Measurements from ENCODE around the gene ADAMTS13. TPM values are rescaled to one million over a fixed set of nuclear protein-coding genes. Genes with fewer than 3 reads are reported as not detected.
A peak's percentile ranks its signal among the peaks of the same experiment; 100 is the strongest.
"Not testable (repeated sequence)": the region's sequence is repeated elsewhere in the genome, so short reads cannot be mapped to it uniquely, and the experiment has no call there.

Gene ADAMTS13
- 1 to 10 TPM; 3.2 to 3.5 TPM for total RNA-seq

DNA sequence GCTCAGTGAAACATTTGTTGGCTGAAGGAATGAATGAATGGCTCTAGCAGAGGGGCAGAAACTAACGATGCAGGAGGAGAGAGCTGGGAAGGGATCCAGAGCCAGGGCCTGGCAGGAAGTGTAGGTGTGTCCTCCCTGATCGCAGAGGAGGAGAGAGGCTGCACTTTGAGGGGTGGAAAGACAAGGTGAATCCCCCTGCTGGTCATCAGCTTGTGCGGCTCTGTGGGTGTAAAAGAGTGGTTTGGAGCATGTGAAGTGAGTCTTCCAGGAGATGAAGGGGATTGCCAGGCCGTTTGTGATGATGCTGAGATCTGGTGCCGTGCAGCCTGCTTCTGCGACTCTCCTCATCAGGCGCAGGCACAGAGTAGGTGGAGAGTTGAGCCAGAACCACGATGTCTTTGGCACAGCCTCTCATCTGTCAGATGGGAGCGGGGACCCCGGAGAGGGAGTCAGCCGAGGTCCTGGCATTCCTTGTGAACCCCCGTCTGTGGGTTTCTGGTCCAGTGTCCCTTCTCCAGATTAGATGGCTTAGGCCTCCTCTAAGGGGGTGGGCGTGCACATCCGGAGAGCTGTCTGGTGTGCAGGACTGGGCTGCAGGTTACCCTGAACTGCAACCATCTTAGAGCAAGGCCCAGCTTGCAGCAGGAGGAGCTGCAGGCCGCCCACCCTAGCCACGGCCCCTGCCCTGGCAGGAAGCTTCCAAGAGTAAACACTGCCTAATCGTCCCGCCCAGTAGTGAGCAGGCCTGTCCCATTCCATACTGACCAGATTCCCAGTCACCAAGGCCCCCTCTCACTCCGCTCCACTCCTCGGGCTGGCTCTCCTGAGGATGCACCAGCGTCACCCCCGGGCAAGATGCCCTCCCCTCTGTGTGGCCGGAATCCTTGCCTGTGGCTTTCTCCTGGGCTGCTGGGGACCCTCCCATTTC is at the start of gene ADAMTS13:
Gene ADAMTS13 (plus strand): TSS at position 753 of the 928 bp plus-strand sequence. CDS start 77 bp downstream, at position 830.
- POLR2A ChIA-PET = no interaction called here
- ATAC-seq (ENCODE audit: low read depth) (no peak), DNase-seq (no peak)
- no peaks in the 10 kb centered on the region for H3K9me3 Mint-ChIP-seq
- H3K27me3 Mint-ChIP-seq = peaks cover 5% of the 10 kb centered on the region
- H3K4me3 Mint-ChIP-seq = peak within 1 kb of the TSS; percentile 8
- peaks cover 23% of the 10 kb centered on the region for H3K4me1 Mint-ChIP-seq
- H3K27ac Mint-ChIP-seq = peak within 1 kb of the TSS; percentile 17
- no peaks in the 10 kb centered on the region for H3K36me3 Mint-ChIP-seq

- Mint-ChIP-seq H3K36me3 (peaks cover 24% of the 10 kb centered on the region), H3K4me1 (peaks cover 54% of the 10 kb centered on the region), H3K9me3 (no peaks in the 10 kb centered on the region), H3K27ac (peak overlapping the region; percentile 99), H3K4me3 (peak overlapping the region; percentile 95), H3K27me3 (peaks cover 3% of the 10 kb centered on the region)
- DNase-seq (no peak), ATAC-seq (ENCODE audit: low read depth) (peak; percentile 16)
- POLR2A ChIA-PET = interaction anchor here (0.7 to 7.1 kb wide), 11 partner anchors 10 to 111 kb away, joined by 3 to 162 read pairs (median 7); partner anchors contain the start of genes MED22, REXO4, RPL7A and SURF1
These were observed 47.5 kb upstream of the ADAMTS13 start for GRCh38 chr9:133374612-133375115.

GRCh38 chr9:133375116-133375723 is 46.9 kb upstream of the ADAMTS13 start:
- Mint-ChIP-seq H3K9me3 (no peaks in the 10 kb centered on the region), H3K27me3 (peaks cover 3% of the 10 kb centered on the region), H3K27ac (peak overlapping the region; percentile 99), H3K4me3 (peak overlapping the region; percentile 95), H3K4me1 (peaks cover 49% of the 10 kb centered on the region), H3K36me3 (peaks cover 20% of the 10 kb centered on the region)
- DNase-seq (no peak), ATAC-seq (ENCODE audit: low read depth) (peak; percentile 3)
- POLR2A ChIA-PET = interaction anchor here (0.9 to 7.1 kb wide), 9 partner anchors 11 to 42 kb away, joined by 3 to 162 read pairs (median 7); partner anchors contain the start of genes MED22, REXO4, RPL7A and SURF1

DNA sequence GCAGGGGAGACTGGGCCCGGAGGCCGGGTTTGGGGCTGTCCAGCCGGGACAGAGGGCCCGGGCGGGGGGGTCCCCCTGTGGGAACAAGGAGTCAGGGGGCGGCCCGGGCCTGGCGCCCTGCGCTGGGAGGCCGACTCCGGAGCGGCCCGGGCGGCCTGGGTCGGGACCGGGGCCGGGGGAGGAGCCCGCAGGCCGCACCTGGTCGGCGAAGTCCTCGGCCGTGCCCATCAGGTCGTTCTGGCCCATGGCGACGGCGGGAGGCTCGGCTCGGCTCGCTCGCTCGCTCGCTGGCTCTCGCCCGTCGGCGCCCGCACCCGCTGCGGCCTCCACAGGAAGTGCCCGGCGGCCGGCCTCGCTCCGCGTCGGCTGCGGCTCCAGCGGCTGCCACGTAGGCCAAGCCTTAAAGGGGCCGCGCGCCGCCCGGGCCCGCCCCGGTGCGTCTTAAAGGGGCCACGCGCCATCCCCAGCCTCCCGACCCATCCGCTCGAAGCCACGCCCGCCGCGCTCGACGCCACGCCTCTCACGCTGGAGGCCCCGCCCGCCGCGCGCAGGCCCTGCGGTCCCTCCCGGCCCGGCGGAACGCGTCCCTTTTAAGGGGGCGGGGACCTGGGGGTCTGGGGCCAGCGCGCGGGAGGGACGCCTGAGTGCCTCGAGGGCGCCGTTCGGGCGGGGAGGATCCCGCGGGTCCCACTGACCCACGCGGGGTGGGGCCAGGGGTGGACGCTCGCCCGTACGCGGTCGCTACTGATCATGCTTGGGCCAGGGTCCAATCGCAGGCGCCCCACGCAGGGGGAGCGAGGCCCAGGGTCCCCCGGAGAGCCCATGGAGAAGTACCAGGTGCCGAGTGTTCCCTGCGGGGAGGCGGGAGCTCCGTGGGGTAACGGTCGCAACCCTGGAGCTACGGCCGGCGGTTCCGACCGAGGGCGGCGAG is 46.2 kb upstream of the ADAMTS13 start, which contains the start of the genes STKLD1 and SURF4:
Gene STKLD1 (plus strand): TSS at position 643 of the 931 bp plus-strand sequence. CDS start 108 bp downstream, at position 751.
Gene SURF4 (minus strand): TSS at position 337 of the 931 bp plus-strand sequence. CDS start 91 bp downstream, at position 246.
- no peaks in the 10 kb centered on the region for H3K9me3 Mint-ChIP-seq
- peak within 1 kb of the TSS; percentile 99 for H3K27ac Mint-ChIP-seq
- peaks cover 3% of the 10 kb centered on the region for H3K27me3 Mint-ChIP-seq
- ATAC-seq (ENCODE audit: low read depth) = peak; percentile 78
- H3K4me1 Mint-ChIP-seq = peaks cover 41% of the 10 kb centered on the region
- DNase-seq = peak; percentile 99
- POLR2A ChIA-PET = interaction anchor here (1.2 to 7.1 kb wide), 9 partner anchors 12 to 41 kb away, joined by 3 to 162 read pairs (median 8); partner anchors contain the start of genes MED22, RPL7A, SURF1 and SURF2
- peaks cover 17% of the 10 kb centered on the region for H3K36me3 Mint-ChIP-seq
- peak within 1 kb of the TSS; percentile 95 for H3K4me3 Mint-ChIP-seq

DNA sequence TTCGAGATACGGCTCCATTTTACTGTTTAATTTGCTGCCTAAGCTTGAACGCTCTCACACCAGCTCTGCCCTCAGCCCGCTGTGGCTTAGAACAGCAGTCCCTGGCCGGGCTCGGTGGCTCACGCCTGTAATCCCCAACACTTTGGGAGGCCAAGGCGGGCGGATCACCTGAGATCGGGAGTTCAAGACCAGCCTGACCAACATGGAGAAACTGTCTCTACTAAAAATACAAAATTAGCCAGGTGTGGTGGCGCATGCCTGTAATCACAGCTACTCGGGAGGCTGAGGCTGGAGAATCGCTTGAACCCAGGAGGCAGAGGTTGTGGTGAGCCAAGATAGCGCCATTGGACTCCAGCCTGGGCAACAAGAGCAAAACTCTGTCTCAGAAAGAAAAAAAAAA is 44.9 kb upstream of the ADAMTS13 start:
- ATAC-seq (ENCODE audit: low read depth); H3K27ac Mint-ChIP-seq; DNase-seq; H3K27me3 Mint-ChIP-seq; H3K9me3 Mint-ChIP-seq: not testable (repeated sequence)
- Mint-ChIP-seq H3K4me1 (peaks cover 31% of the 10 kb centered on the region), H3K36me3 (peaks cover 14% of the 10 kb centered on the region), H3K4me3 (peak overlapping the region; percentile 61)
- POLR2A ChIA-PET = interaction anchor here (1.2 to 1.4 kb wide), 4 partner anchors 21 to 42 kb away, joined by 3 to 10 read pairs (median 6); partner anchors contain the start of genes MED22, RPL7A, SURF1 and SURF2

DNA sequence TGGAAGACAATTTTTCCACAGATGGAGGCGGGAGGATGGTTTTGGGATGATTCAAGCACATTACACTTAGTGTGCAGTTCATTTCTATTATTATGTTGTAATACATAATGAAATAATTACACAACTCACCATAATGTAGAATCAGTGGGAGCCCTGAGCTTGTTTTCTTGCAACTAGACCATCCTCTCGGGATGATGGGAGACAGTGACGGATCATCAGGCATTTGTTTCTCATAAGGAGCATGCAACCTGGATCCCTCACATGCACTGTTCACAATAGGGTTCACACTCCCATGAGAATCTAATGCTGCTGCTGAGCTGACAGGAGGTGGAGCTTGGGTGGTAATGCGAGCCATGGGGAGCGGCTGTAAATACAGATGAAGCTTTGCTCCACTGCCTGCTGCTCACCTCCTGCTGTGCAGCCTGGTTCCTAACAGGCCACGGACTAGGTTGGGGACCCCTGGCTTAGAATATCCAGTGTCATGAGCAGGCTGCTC is 44.4 kb upstream of the ADAMTS13 start:
- no peak overlapping the region for H3K4me3 Mint-ChIP-seq
- H3K4me1 Mint-ChIP-seq = peaks cover 26% of the 10 kb centered on the region
- H3K27ac Mint-ChIP-seq = no peak overlapping the region
- H3K36me3 Mint-ChIP-seq = peaks cover 10% of the 10 kb centered on the region
- no peak for ATAC-seq (ENCODE audit: low read depth)
- no peak for DNase-seq
- no peaks in the 10 kb centered on the region for H3K9me3 Mint-ChIP-seq
- POLR2A ChIA-PET = no interaction called here
- H3K27me3 Mint-ChIP-seq = peaks cover 3% of the 10 kb centered on the region

DNA sequence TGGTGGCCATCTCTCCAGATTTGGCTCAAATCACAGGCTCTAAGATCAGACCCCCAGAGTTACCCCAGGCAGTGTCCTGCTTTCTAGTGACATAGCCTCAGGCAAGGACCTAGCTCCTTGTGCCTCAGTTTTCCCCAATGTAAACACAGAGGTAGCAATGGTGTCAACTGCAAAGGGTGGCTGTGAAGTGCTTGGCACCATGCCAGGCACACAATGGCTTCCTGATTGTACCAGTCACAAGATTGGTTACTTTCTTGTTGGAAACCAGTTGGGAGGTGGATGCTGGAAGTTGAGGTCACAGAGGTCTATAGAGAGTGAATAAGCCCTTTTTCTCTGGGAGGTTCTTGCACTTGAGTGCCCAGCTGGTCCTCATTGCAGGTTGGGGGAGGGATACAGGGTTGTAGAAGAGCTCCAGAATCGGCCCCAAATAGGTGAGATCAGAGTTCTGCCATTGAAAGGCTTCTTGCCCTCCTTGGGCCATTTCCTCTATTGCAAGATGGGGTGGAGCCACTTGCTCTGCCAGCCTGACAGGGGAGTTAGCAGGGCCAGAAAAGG is 43.7 kb upstream of the ADAMTS13 start:
- Mint-ChIP-seq H3K36me3 (peaks cover 6% of the 10 kb centered on the region), H3K4me3 (no peak overlapping the region), H3K27ac (no peak overlapping the region), H3K4me1 (peaks cover 20% of the 10 kb centered on the region), H3K9me3 (no peaks in the 10 kb centered on the region), H3K27me3 (peaks cover 3% of the 10 kb centered on the region)
- no peak for ATAC-seq (ENCODE audit: low read depth)
- no peak for DNase-seq
- POLR2A ChIA-PET = interaction anchor here (0.7 to 1.4 kb wide), 2 partner anchors 11 to 22 kb away, joined by 3 to 4 read pairs; partner anchors contain the start of genes SURF1 and SURF2

DNA sequence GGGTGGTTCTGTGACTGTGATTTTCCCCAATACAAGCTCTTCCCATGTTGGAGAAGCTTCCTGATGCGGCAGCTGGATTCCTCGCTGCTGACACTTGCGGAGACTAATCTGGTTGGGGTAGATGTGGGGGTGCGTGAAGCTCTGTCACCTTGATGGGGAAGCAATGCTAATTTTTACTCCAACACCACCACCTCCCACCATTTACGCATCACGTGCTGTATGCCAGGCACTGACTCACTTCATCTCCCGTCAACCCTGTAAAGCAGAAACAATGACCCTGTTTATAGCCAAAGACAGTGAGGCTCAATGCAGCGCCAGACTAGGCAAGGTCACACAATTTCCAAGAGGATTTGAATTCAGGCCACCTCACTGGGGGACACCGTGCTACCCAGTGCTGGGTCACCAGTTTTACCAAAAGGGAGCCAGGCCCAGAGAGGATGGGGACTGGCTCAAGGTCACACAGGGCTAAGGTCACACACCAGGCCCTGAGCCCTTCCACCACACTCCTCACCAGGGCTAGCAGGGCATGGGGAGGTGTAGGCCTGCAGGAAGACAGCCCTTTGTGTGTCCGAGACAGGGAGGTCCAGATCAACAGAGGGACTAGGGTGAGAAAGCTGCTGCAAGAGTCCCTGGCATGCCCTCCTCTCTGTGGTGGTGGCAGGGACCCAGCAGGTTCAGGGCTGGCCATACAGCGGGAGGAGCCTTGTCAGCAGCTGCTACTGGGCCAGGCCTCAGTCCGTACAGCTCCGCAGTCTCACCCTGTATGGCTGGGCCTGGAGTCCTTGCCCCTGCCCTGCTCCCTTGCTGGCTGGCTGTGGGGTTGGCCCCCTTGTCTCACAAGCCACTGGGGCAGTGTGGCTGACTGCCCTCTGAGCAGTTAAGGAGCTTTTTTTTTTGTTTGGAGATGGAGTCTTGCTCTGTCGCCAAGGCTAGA is 42.7 kb upstream of the ADAMTS13 start:
- H3K27ac Mint-ChIP-seq = no peak overlapping the region
- ATAC-seq (ENCODE audit: low read depth) (no peak), DNase-seq (no peak)
- H3K4me1 Mint-ChIP-seq = peaks cover 16% of the 10 kb centered on the region
- no peak overlapping the region for H3K4me3 Mint-ChIP-seq
- H3K9me3 Mint-ChIP-seq = no peaks in the 10 kb centered on the region
- POLR2A ChIA-PET = interaction anchor here (0.7 to 1.4 kb wide), 2 partner anchors 10 to 23 kb away, joined by 3 to 4 read pairs; partner anchors contain the start of genes SURF1 and SURF2
- peaks cover 6% of the 10 kb centered on the region for H3K36me3 Mint-ChIP-seq
- peaks cover 3% of the 10 kb centered on the region for H3K27me3 Mint-ChIP-seq

DNA sequence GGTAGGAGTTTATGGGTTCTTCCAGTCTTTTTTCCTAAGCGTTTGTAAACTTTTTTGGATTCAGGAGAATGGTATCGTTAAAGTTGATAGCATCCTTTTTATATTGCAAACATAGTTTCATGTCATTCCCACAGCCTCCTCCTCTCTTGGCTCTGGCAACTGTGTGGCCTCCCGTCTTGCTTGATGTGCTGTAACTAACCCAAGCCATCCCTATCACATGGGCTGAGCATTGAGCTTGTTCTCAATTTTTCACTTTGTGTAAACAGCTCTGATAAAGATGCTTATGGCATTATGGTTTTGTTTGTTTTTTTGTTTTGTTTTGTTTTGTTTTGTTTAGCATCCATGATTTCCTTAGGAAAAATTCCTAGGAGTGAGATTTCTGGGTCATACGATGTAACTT is 41.4 kb upstream of the ADAMTS13 start:
- ATAC-seq (ENCODE audit: low read depth) = no peak
- H3K4me3 Mint-ChIP-seq = no peak overlapping the region
- no peaks in the 10 kb centered on the region for H3K36me3 Mint-ChIP-seq
- H3K4me1 Mint-ChIP-seq = peaks cover 14% of the 10 kb centered on the region
- H3K27ac Mint-ChIP-seq = no peak overlapping the region
- POLR2A ChIA-PET = interaction anchor here (0.7 kb wide), 1 partner anchor 681 kb away, joined by 4 read pairs; no protein-coding TSS in a partner anchor
- DNase-seq = no peak
- peaks cover 3% of the 10 kb centered on the region for H3K27me3 Mint-ChIP-seq
- no peaks in the 10 kb centered on the region for H3K9me3 Mint-ChIP-seq

DNA sequence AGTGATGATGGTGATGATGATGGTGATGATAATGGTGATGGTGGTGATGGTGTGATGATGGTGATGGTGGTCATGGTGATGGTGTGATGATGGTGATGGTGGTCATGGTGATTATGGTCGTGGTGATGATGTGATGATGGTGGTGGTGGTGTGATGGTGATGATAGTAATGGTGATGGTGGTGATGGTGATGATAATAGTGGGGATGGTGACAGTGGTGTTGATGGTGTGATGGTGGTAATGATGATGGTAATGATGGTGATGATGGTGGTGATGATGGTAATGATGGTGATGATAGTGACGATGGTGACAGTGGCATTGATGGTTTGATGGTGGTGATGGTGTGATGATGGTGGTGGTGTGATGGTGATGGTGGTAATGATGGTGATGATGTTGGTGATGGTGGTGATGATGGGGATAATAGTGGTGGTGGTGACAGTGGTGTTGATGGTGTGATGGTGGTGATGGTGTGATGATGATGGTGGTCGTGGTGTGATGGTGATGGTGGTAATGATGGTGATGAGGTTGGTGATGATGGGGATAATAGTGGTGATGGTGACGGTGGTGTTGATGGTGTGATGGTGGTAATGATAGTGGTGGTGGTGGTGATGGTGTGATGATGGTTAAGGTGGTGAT is 39.5 kb upstream of the ADAMTS13 start:
- H3K9me3 Mint-ChIP-seq = no peaks in the 10 kb centered on the region
- no peak overlapping the region for H3K27ac Mint-ChIP-seq
- no peaks in the 10 kb centered on the region for H3K27me3 Mint-ChIP-seq

More for the DNA sequence above, 39.5 kb upstream of the ADAMTS13 start:
- H3K4me3 Mint-ChIP-seq = no peak overlapping the region
- POLR2A ChIA-PET = no interaction called here
- H3K4me1 Mint-ChIP-seq = peaks cover 10% of the 10 kb centered on the region
- ATAC-seq (ENCODE audit: low read depth) (no peak), DNase-seq (no peak)
- H3K36me3 Mint-ChIP-seq = no peaks in the 10 kb centered on the region
